WTC11 (cell line): ENCODE data around the gene DOK1. TPM values are rescaled to one million over a fixed set of nuclear protein-coding genes. Genes with fewer than 3 reads are reported as not detected.

Experiments used
- ATAC-seq: fragments of 200-7000 bp; cut with Tn5 transposase; 2 replicates; pipeline ENCODE4 v1.10.0; 2021; ENCODE audit warnings: mild to moderate bottlenecking, moderate library complexity
- CTCF ChIA-PET: fragments of 300-600 bp; sonication (Branson Sonifier 250); formaldehyde crosslinking; loops from one replicate; lab custom pipeline; 2021; ENCODE audit warnings: antibody characterized with exemption; lab: Charles Lee
- POLR2A ChIA-PET: fragments of 350-600 bp; sonication (Branson Sonifier 250); formaldehyde crosslinking; loops from one replicate; lab custom pipeline; 2021; ENCODE audit warnings: antibody characterized with exemption; lab: Charles Lee
- DNase-seq: peaks from one replicate; pipeline ENCODE4 v3.0.0; 2021; ENCODE audit warnings: low spot score
- H3K27ac Mint-ChIP-seq: 2 replicates; pipeline ENCODE4 v1.8.0; 2021; ENCODE audit warnings: mixed read lengths
- H3K27me3 Mint-ChIP-seq: 2 replicates; pipeline ENCODE4 v1.8.0; 2021; ENCODE audit warnings: low read depth, mild to moderate bottlenecking, moderate library complexity, mixed read lengths
- H3K36me3 Mint-ChIP-seq: 2 replicates; pipeline ENCODE4 v1.8.0; 2021; ENCODE audit warnings: mixed read lengths
- H3K4me1 Mint-ChIP-seq: 2 replicates; pipeline ENCODE4 v1.8.0; 2022; ENCODE audit warnings: mixed read lengths
- H3K4me3 Mint-ChIP-seq: 2 replicates; pipeline ENCODE4 v1.8.0; 2021; ENCODE audit warnings: mild to moderate bottlenecking, moderate library complexity, mixed read lengths
- H3K9me3 Mint-ChIP-seq: 2 replicates; pipeline ENCODE4 v1.8.0; 2021; ENCODE audit warnings: mixed read lengths
- ATF3 ChIP-seq: sonication (generic); formaldehyde crosslinking; conservative IDR thresholded peaks from 2 replicates; pipeline ENCODE4 v1.8.1; 2022; ENCODE audit warnings: mild to moderate bottlenecking, missing genetic modification reagents
- CBFB ChIP-seq: sonication (generic); formaldehyde crosslinking; IDR thresholded peaks from 2 replicates; pipeline ENCODE4 v1.8.1; 2022; ENCODE audit warnings: mild to moderate bottlenecking, low read depth, missing genetic modification reagents
- CREB1 ChIP-seq: sonication (generic); formaldehyde crosslinking; IDR thresholded peaks from 2 replicates; pipeline ENCODE4 v1.8.0; 2023; ENCODE audit warnings: mild to moderate bottlenecking, missing genetic modification reagents
- CTCF ChIP-seq: fragments of 200-600 bp; IDR thresholded peaks from 2 replicates; pipeline ENCODE4 v1.8.0; 2022; ENCODE audit warnings: antibody characterized with exemption
- ELF4 ChIP-seq: sonication (generic); formaldehyde crosslinking; IDR thresholded peaks from 2 replicates; pipeline ENCODE4 v1.8.1; 2022; ENCODE audit warnings: low read depth, mild to moderate bottlenecking, moderate library complexity, missing genetic modification reagents
- ESRRA ChIP-seq: sonication (generic); formaldehyde crosslinking; IDR thresholded peaks from 2 replicates; pipeline ENCODE4 v1.8.1; 2022; ENCODE audit warnings: mild to moderate bottlenecking, missing genetic modification reagents, borderline replicate concordance
- FOXP1 ChIP-seq: sonication (generic); formaldehyde crosslinking; IDR thresholded peaks from 2 replicates; pipeline ENCODE4 v1.8.0; 2022; ENCODE audit warnings: missing genetic modification reagents, mild to moderate bottlenecking, moderate library complexity, borderline replicate concordance
- NR3C1 ChIP-seq: sonication (generic); formaldehyde crosslinking; conservative IDR thresholded peaks from 2 replicates; pipeline ENCODE4 v1.8.1; 2023; ENCODE audit warnings: low read depth, mild to moderate bottlenecking, missing genetic modification reagents
- OVOL2 ChIP-seq: fragments of 250-450 bp; sonication (Bioruptor Pico); IDR thresholded peaks from 2 replicates; pipeline ENCODE4 v1.9.0; 2021; ENCODE audit warnings: mild to moderate bottlenecking, borderline replicate concordance
- PRRX2 ChIP-seq: fragments of 250-450 bp; sonication (Bioruptor Pico); IDR thresholded peaks from 2 replicates; pipeline ENCODE4 v1.8.0; 2021; ENCODE audit warnings: mild to moderate bottlenecking
- RELA ChIP-seq: sonication (generic); formaldehyde crosslinking; IDR thresholded peaks from 2 replicates; pipeline ENCODE4 v1.8.1; 2022; ENCODE audit warnings: missing genetic modification reagents, mild to moderate bottlenecking, borderline replicate concordance
- SMAD3 ChIP-seq: sonication (generic); formaldehyde crosslinking; IDR thresholded peaks from 2 replicates; pipeline ENCODE4 v1.8.0; 2022; ENCODE audit warnings: missing genetic modification reagents, mild to moderate bottlenecking, borderline replicate concordance
- SP1 ChIP-seq: sonication (generic); formaldehyde crosslinking; conservative IDR thresholded peaks from 2 replicates; pipeline ENCODE4 v1.8.1; 2022; ENCODE audit warnings: missing genetic modification reagents
- TCF7 ChIP-seq: sonication (generic); formaldehyde crosslinking; IDR thresholded peaks from 2 replicates; pipeline ENCODE4 v1.8.0; 2022; ENCODE audit warnings: mild to moderate bottlenecking, low read depth, missing genetic modification reagents, moderate library complexity
- USF1 ChIP-seq: sonication (generic); formaldehyde crosslinking; IDR thresholded peaks from 2 replicates; pipeline ENCODE4 v1.8.0; 2022; ENCODE audit warnings: mild to moderate bottlenecking, missing genetic modification reagents
- ZNF138 ChIP-seq: sonication (generic); formaldehyde crosslinking; conservative IDR thresholded peaks from 2 replicates; pipeline ENCODE4 v1.8.1; 2022; ENCODE audit warnings: mild to moderate bottlenecking, moderate library complexity, missing genetic modification reagents
- ZNF396 ChIP-seq: fragments of 250-450 bp; sonication (Bioruptor Pico); IDR thresholded peaks from 2 replicates; pipeline ENCODE4 v1.8.0; 2021; ENCODE audit warnings: mild to moderate bottlenecking, moderate library complexity, borderline replicate concordance
- ZNF532 ChIP-seq: fragments of 250-450 bp; sonication (Bioruptor Pico); IDR thresholded peaks from 2 replicates; pipeline ENCODE4 v1.9.0; 2021; ENCODE audit warnings: mild to moderate bottlenecking, borderline replicate concordance
- total RNA-seq: library from RNA; stranded (reverse); gene quantifications from 3 replicates; pipeline ENCODE4 v1.2.3, GENCODE V29; 2021
- TF ChIP-seq, protein P1 (sequence below): sonication (generic); formaldehyde crosslinking; IDR thresholded peaks from 2 replicates; pipeline ENCODE4 v1.8.0; 2022; ENCODE audit warnings: mild to moderate bottlenecking, missing genetic modification reagents
- TF ChIP-seq, protein P2 (sequence below): sonication (generic); formaldehyde crosslinking; IDR thresholded peaks from 2 replicates; pipeline ENCODE4 v1.8.1; 2022; ENCODE audit warnings: mild to moderate bottlenecking, moderate library complexity, missing genetic modification reagents

The DOK1 gene
- total RNA-seq, 1 experiment from 2014 or later: 15.9 TPM

DNA sequence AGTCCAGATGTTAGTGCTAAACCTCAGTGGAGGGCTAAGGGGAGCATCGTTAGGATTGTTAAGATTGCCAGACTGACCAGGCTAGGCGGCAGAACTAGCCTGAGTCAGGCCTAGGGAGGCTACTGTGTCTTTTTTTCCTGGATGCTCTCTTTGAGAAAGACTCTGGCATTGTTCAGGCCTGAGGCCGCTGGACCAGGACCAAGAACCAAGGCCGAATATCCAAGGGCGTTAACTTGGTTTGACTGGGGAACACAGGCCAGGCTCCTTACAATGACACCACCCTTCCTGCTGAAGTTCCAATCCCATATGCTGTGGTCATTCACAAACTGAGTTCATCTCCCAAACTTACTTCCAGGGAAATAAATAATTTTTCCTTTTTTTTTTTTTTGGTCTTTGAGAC lies 14.2 kb upstream of the DOK1 start (continued):
- no peak for TF ChIP-seq ATF3 (CRISPR knock-in tag)
- TF ChIP-seq ESRRA (CRISPR knock-in tag): no peak
- no peak for TF ChIP-seq SP1 (CRISPR knock-in tag)
- TF ChIP-seq, protein P1, sequence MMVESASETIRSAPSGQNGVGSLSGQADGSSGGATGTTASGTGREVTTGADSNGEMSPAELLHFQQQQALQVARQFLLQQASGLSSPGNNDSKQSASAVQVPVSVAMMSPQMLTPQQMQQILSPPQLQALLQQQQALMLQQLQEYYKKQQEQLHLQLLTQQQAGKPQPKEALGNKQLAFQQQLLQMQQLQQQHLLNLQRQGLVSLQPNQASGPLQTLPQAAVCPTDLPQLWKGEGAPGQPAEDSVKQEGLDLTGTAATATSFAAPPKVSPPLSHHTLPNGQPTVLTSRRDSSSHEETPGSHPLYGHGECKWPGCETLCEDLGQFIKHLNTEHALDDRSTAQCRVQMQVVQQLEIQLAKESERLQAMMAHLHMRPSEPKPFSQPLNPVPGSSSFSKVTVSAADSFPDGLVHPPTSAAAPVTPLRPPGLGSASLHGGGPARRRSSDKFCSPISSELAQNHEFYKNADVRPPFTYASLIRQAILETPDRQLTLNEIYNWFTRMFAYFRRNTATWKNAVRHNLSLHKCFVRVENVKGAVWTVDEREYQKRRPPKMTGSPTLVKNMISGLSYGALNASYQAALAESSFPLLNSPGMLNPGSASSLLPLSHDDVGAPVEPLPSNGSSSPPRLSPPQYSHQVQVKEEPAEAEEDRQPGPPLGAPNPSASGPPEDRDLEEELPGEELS (CRISPR knock-in tag): no peak
- no peak for TF ChIP-seq OVOL2 (CRISPR knock-in tag)
- TF ChIP-seq CREB1 (CRISPR knock-in tag): no peak
- TF ChIP-seq, all 79 proteins: peak for 0

GRCh38 chr2:74542978-74543377 lies 11.5 kb upstream of the DOK1 start:
- Mint-ChIP-seq H3K9me3 (no peaks in the 10 kb centered on the region), H3K27ac (no peak overlapping the region), H3K27me3 (peaks cover 23% of the 10 kb centered on the region)
- POLR2A ChIA-PET: no interaction called here
- TF ChIP-seq TCF7: no peak
- TF ChIP-seq, all 79 proteins: peak for 0
- ATAC-seq (no peak), DNase-seq (no peak)
- CTCF ChIA-PET: no interaction called here
- no peaks in the 10 kb centered on the region for H3K36me3 Mint-ChIP-seq
- H3K4me3 Mint-ChIP-seq: no peak overlapping the region
- peaks cover 5% of the 10 kb centered on the region for H3K4me1 Mint-ChIP-seq

GRCh38 chr2:74544634-74545033 lies 9.9 kb upstream of the DOK1 start:
- Mint-ChIP-seq H3K4me3 (no peak overlapping the region), H3K9me3 (no peaks in the 10 kb centered on the region), H3K4me1 (peaks cover 10% of the 10 kb centered on the region), H3K27me3 (peaks cover 36% of the 10 kb centered on the region), H3K27ac (no peak overlapping the region), H3K36me3 (no peaks in the 10 kb centered on the region)
- DNase-seq (no peak), ATAC-seq (no peak)
- POLR2A ChIA-PET: no interaction called here
- TF ChIP-seq CREB1 (CRISPR knock-in tag) (no peak), SP1 (CRISPR knock-in tag) (no peak), NR3C1 (CRISPR knock-in tag) (no peak), CTCF (no peak), PRRX2 (CRISPR knock-in tag) (no peak)
- TF ChIP-seq, protein P2, sequence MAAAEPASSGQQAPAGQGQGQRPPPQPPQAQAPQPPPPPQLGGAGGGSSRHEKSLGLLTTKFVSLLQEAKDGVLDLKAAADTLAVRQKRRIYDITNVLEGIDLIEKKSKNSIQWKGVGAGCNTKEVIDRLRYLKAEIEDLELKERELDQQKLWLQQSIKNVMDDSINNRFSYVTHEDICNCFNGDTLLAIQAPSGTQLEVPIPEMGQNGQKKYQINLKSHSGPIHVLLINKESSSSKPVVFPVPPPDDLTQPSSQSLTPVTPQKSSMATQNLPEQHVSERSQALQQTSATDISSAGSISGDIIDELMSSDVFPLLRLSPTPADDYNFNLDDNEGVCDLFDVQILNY (CRISPR knock-in tag): no peak
- CTCF ChIA-PET: no interaction called here

DNA sequence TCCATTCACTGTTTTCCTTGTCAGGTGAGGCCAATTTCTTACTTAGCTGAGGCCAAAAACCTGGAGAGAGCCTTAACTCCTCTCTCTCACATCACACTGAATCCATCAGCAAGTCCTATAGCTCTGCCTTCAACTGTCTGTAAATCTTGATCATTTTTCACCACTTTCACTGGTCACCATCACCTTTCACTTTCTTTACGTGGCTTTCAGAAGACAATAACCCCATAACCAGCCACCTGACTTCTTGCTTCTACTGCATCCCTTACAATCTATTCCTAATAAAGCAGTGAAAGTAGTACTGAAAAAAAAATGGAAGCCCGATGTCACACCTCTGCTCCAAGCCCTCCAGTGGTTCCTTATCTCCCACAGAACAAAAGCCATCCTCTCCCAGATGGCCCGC lies 8.5 kb upstream of the DOK1 start:
- no peak for DNase-seq
- CTCF ChIA-PET: no interaction called here
- Mint-ChIP-seq H3K27me3 (peaks cover 50% of the 10 kb centered on the region), H3K9me3 (no peaks in the 10 kb centered on the region), H3K4me3 (no peak overlapping the region), H3K27ac (no peak overlapping the region), H3K36me3 (peaks cover 2% of the 10 kb centered on the region; the same call in 1 of the 2 replicates), H3K4me1 (peaks cover 19% of the 10 kb centered on the region)
- ATAC-seq: no peak
- POLR2A ChIA-PET: no interaction called here
- TF ChIP-seq USF1 (CRISPR knock-in tag) (no peak), FOXP1 (no peak), CBFB (CRISPR knock-in tag) (no peak), ELF4 (CRISPR knock-in tag) (no peak), ZNF532 (CRISPR knock-in tag) (no peak), ZNF396 (no peak), RELA (CRISPR knock-in tag) (no peak), ZNF138 (no peak), SMAD3 (no peak)
